ENCODE results near the gene SSBP2.

GRCh38 chr5:81675420-81675819, 75.5 kb downstream of the SSBP2 start:
- TF ChIP-seq CTCF (IDR thresholded peaks at IDR 0.05), result no peak
- TF ChIP-seq POLR2A (IDR thresholded peaks at IDR 0.05), result no peak
